Spleen (tissue), 11 donors: ENCODE results near the gene OR52E2. TPM values are rescaled to one million over a fixed set of nuclear protein-coding genes. Genes with fewer than 3 reads are reported as not detected.

ENCODE experiments used
- DNase-seq: peaks from one replicate; pipeline ENCODE4 v3.0.0-alpha.2; 2020
- H3K27ac ChIP-seq, 8 donors: fragments of 200-600 bp; sonication (generic) in 7 of 8; 1 replicate in 4 of 8; 2 replicates in 4 of 8; pipeline versions ENCODE4 v1.5.0 to v1.8.0; 2016 to 2021; ENCODE audit warnings: inconsistent platforms in 4 of 8, mild to moderate bottlenecking in 4 of 8, moderate library complexity in 1 of 8
- H3K27me3 ChIP-seq, 7 donors: fragments of 200-600 bp; sonication (generic) in 6 of 7; replicated peaks in 1 of 7; 1 replicate in 4 of 7; 2 replicates in 3 of 7; pipeline versions ENCODE4 v1.5.0 to v1.8.0; 2016 to 2021; ENCODE audit warnings: inconsistent platforms in 3 of 7, mild to moderate bottlenecking in 1 of 7
- H3K36me3 ChIP-seq, 6 donors: fragments of 200-600 bp; sonication (generic) in 5 of 6; 1 replicate in 4 of 6; 2 replicates in 2 of 6; pipeline versions ENCODE4 v1.5.0 to v1.8.0; 2016 to 2021; ENCODE audit warnings: inconsistent platforms in 2 of 6
- H3K4me1 ChIP-seq, 6 donors: fragments of 200-600 bp; sonication (generic) in 5 of 6; 1 replicate in 3 of 6; 2 replicates in 3 of 6; pipeline versions ENCODE4 v1.5.0 to v1.8.0; 2016 to 2021; ENCODE audit warnings: inconsistent platforms in 3 of 6
- H3K4me3 ChIP-seq, 8 donors: fragments of 200-600 bp; sonication (generic) in 7 of 8; 1 replicate in 4 of 8; 2 replicates in 4 of 8; pipeline versions ENCODE4 v1.5.0 to v1.8.0; 2016 to 2021; ENCODE audit warnings: inconsistent platforms in 4 of 8, mild to moderate bottlenecking in 4 of 8, moderate library complexity in 2 of 8
- H3K9me3 ChIP-seq, 8 donors: fragments of 200-600 bp; sonication (generic) in 7 of 8; 1 replicate in 4 of 8; 2 replicates in 4 of 8; pipeline versions ENCODE4 v1.5.0 to v1.8.0; 2016 to 2021; ENCODE audit warnings: inconsistent platforms in 4 of 8
- CTCF ChIP-seq, 11 experiments: fragments of 200-600 bp in 7 of 11; fragments of 450-650 bp in 4 of 11; sonication (generic) in 4 of 11; IDR thresholded peaks in 8 of 11; conservative IDR thresholded peaks in 3 of 11; 1 replicate in 7 of 11; 2 replicates in 4 of 11; pipeline versions ENCODE4 v1.4.0 to v1.8.0; 2016 to 2021; ENCODE audit warnings: antibody characterized with exemption in 11 of 11, inconsistent platforms in 4 of 11, mild to moderate bottlenecking in 1 of 11
- POLR2A ChIP-seq, 3 donors: fragments of 450-650 bp; IDR thresholded peaks; one replicate each; pipeline ENCODE4 v1.5.1; 2017; ENCODE audit warnings: antibody characterized with exemption in 3 of 3, mild to moderate bottlenecking in 1 of 3
- POLR2AphosphoS5 ChIP-seq, 3 donors: sonication (generic); formaldehyde crosslinking; IDR thresholded peaks; one replicate each; pipeline ENCODE4 v1.5.1; 2017; ENCODE audit warnings: antibody characterized with exemption in 3 of 3
- WGBS, 5 donors: extraction: QIAGEN DNeasy Blood & Tissue Kit in 3 of 5; methylation state at CpG; one replicate each; pipeline versions ENCODE4 v1.1.5 to v1.1.7; 2013 to 2018; 5-methylcytosine and 5-hydroxymethylcytosine counted together
- intact Hi-C: fragments of 100-400 bp; cut with DNase I; formaldehyde crosslinking; loops from one replicate; pipeline ENCODE4 v1.15.0; 2023; ENCODE audit warnings: low total_unique reads
- polyA plus RNA-seq, 3 donors: library from polyadenylated mRNA; stranded (reverse); fragments of 200-250 nt; gene quantifications; one replicate each; pipeline ENCODE4 v1.2.1, GENCODE V29; 2013
- total RNA-seq, 7 donors: library from RNA; depleted of rRNA in 3 of 7; stranded (reverse); fragments of >200 nt in 3 of 7; fragmentation: NEBNext Ultra II Directional in 4 of 7; extraction: Animal tissue kit (Norgen Biotek cat#: 25700) in 4 of 7; gene quantifications; one replicate each; pipeline versions ENCODE4 v1.1.0 to v1.2.1, GENCODE V29; 2016 to 2021
- donor health status: healthy with polysubstance abuse.
- donor health status: DM: no; HTN: no; CAD: no; lungs with moderate emphysema.
- donor health status: DM: no; HTN: no; CAD: no.
- donor health status: Bipolar disorder and iron deficiency.
- donor health status: healthy.
- donor health status: DM: no; HTN: no; CAD: no.
- donor health status: DM: yes; HTN: yes; CAD: no.

Gene OR52E2
- total and polyA plus RNA-seq, 10 donors = not detected

GRCh38 chr11:5083602-5084001 is 24.2 kb upstream of the OR52E2 start:
- no peak for TF ChIP-seq POLR2A (IDR thresholded peaks at IDR 0.05)
- TF ChIP-seq POLR2AphosphoS5 (IDR thresholded peaks at IDR 0.05) = no peak
- no peak for TF ChIP-seq CTCF (IDR thresholded peaks at IDR 0.05 in 8 of 11, conservative IDR thresholded peaks at IDR 0.05 in 3 of 11)
- H3K4me1 ChIP-seq = no peaks in the 10 kb centered on the region
- intact Hi-C loops = no loop called here
- H3K4me3 ChIP-seq = no peak overlapping the region
- no peak overlapping the region for H3K27ac ChIP-seq
- no peaks in the 10 kb centered on the region for H3K36me3 ChIP-seq
- no peaks in the 10 kb centered on the region for H3K27me3 ChIP-seq
- DNase-seq = no peak
- no peaks in the 10 kb centered on the region for H3K9me3 ChIP-seq

- 57 to 73% (median 63%) methylated on average over 2 of the region's 2 CpGs for WGBS, 5 donors
These were observed 22.0 kb upstream of the OR52E2 start for GRCh38 chr11:5081405-5081804.

GRCh38 chr11:5071799-5072198 is 12.4 kb upstream of the OR52E2 start:
- WGBS, 5 donors = 58 to 67% (median 64%) methylated on average over 3 of the region's 3 CpGs
- no peak for DNase-seq

More at GRCh38 chr11:5081405-5081804, 22.0 kb upstream of the OR52E2 start:
- no peaks in the 10 kb centered on the region for H3K9me3 ChIP-seq
- H3K27me3 ChIP-seq = no peaks in the 10 kb centered on the region
- no peaks in the 10 kb centered on the region for H3K36me3 ChIP-seq
- no peak for DNase-seq
- TF ChIP-seq POLR2A (IDR thresholded peaks at IDR 0.05) = no peak
- no peak for TF ChIP-seq CTCF (IDR thresholded peaks at IDR 0.05 in 8 of 11, conservative IDR thresholded peaks at IDR 0.05 in 3 of 11)
- no peak for TF ChIP-seq POLR2AphosphoS5 (IDR thresholded peaks at IDR 0.05)
- no peak overlapping the region for H3K4me3 ChIP-seq
- intact Hi-C loops = no loop called here
- H3K27ac ChIP-seq = no peak overlapping the region
- no peaks in the 10 kb centered on the region for H3K4me1 ChIP-seq

GRCh38 chr11:5069272-5069671 is 9.8 kb upstream of the OR52E2 start, which contains the start of gene OR52E1:
Gene OR52E1, plus strand, starts transcription at chr11:5069572.
- TF ChIP-seq POLR2A (IDR thresholded peaks at IDR 0.05) (no peak), POLR2AphosphoS5 (IDR thresholded peaks at IDR 0.05) (no peak), CTCF (IDR thresholded peaks at IDR 0.05 in 8 of 11, conservative IDR thresholded peaks at IDR 0.05 in 3 of 11) (no peak)
- Histone ChIP-seq H3K27ac (no peak within 1 kb of the TSS), H3K4me3 (no peak within 1 kb of the TSS), H3K36me3 (no peaks in the 10 kb centered on the region), H3K4me1 (no peaks in the 10 kb centered on the region), H3K27me3 (no peaks in the 10 kb centered on the region), H3K9me3 (no peaks in the 10 kb centered on the region)
- intact Hi-C loops = no loop called here
- DNase-seq = no peak
- WGBS, 5 donors = 55 to 68% (median 60%) methylated on average over 3 of the region's 3 CpGs

More at GRCh38 chr11:5071799-5072198, 12.4 kb upstream of the OR52E2 start:
- Histone ChIP-seq H3K27ac (no peak overlapping the region), H3K4me1 (no peaks in the 10 kb centered on the region), H3K27me3 (no peaks in the 10 kb centered on the region), H3K4me3 (no peak overlapping the region), H3K9me3 (no peaks in the 10 kb centered on the region), H3K36me3 (no peaks in the 10 kb centered on the region)
- intact Hi-C loops = no loop called here
- TF ChIP-seq POLR2A (IDR thresholded peaks at IDR 0.05) = no peak
- no peak for TF ChIP-seq CTCF (IDR thresholded peaks at IDR 0.05 in 8 of 11, conservative IDR thresholded peaks at IDR 0.05 in 3 of 11)
- no peak for TF ChIP-seq POLR2AphosphoS5 (IDR thresholded peaks at IDR 0.05)
